Adrenal gland (tissue), 5 donors: ENCODE results near the gene TH.

Experiments used
- CTCF ChIP-seq, 6 experiments: fragments of 450-650 bp in 4 of 6; fragments of 200-600 bp in 2 of 6; sonication (generic) in 1 of 6; IDR thresholded peaks; 1 replicate in 5 of 6; 2 replicates in 1 of 6; pipeline versions ENCODE4 v1.5.1 to v1.8.0; 2016 to 2021; ENCODE audit warnings: antibody characterized with exemption in 6 of 6, mild to moderate bottlenecking in 2 of 6, moderate library complexity in 1 of 6
- POLR2A ChIP-seq, 2 donors: fragments of 450-650 bp; IDR thresholded peaks; one replicate each; pipeline ENCODE4 v1.6.1; 2017; ENCODE audit warnings: antibody characterized with exemption in 2 of 2, mild to moderate bottlenecking in 2 of 2, moderate library complexity in 1 of 2
- donor health status: DM: no; HTN: no; CAD: no.

GRCh38 chr11:2130881-2131352 lies 40.7 kb downstream of the TH start:
- TF ChIP-seq CTCF (IDR thresholded peaks at IDR 0.05) (no peak), POLR2A (IDR thresholded peaks at IDR 0.05) (no peak)
